Measurements from ENCODE around the gene PAQR6.

- TF ChIP-seq CTCF (IDR thresholded peaks at IDR 0.05; ENCODE audit: poor library complexity) (no peak), EZH2 (IDR thresholded peaks at IDR 0.05; ENCODE audit: borderline replicate concordance) (no peak), EZH2phosphoT487 (IDR thresholded peaks at IDR 0.05; ENCODE audit: low read depth, severe bottlenecking, unreplicated experiment) (no peak)
These were observed 5.8 kb upstream of the PAQR6 start for GRCh38 chr1:156253634-156254033.
